Measurements from ENCODE around the gene RABEPK. TPM values are rescaled to one million over a fixed set of nuclear protein-coding genes. Genes with fewer than 3 reads are reported as not detected.
"Not testable (repeated sequence)": the region's sequence is repeated elsewhere in the genome, so short reads cannot be mapped to it uniquely, and the experiment has no call there.

Gene RABEPK
- total RNA-seq, 1 donor from 2014 or later: 19.4 TPM

DNA sequence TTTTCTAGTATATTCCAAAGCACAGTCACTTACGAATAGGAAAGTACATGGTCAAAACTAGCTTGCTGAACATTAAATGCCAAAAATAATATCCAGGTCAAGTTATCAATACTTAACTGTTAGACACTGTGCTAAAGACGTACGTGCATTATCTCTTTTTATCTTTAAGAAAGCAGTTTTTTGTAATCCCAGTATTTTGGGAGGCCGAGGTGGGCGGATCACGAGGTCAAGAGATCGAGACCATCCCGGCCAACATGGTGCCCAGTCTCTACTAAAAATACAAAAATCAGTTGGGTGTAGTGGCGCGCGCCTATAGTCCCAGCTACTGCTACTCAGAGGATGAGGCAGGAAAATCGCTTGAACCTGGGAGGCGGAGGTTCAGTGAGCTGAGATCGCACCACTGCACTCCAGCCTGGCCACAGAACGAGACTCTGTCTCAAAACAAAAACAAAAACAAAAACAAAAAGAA, 43.5 kb downstream of the RABEPK start:
- no peak for DNase-seq (ENCODE audit: low read depth)

DNA sequence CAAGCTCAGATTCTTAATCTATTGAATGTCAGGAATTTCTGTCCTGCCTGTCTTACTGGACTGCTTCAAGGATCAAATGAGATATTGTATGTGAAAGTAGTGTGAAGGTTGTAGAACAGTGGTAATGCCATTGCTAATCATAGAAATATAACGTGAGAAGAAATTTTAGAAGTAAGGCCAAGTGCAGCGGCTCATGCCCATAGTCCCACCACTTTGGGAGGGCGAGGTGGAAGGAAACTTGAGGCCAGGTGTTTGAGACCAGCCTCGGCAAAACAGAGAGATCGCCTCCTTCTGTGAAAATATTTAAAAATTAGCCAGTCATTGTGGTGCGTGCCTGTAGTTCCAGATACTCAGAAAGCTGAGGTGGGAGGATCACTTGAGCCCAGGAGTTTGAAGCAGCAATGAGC, 45.9 kb downstream of the RABEPK start:
- DNase-seq (ENCODE audit: low read depth): no peak

DNA sequence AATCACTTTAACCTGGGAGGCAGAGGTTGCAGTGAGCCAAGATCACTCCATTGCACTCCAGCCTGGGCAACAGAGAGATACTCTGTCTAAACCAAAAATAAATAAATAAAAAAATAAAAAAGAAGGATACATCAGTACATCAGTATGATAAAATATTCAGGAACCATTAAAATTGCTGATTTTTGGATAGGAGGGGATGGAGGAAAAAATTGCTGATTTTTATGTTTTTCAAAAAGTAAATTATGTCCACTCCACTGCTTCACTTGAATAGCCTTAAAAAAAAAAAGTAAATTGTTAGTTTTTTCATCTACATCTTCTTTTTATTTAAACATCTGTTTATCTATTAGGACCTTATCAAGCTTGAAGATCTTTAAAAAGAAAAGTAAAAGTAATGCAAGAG, 53.9 kb downstream of the RABEPK start:
- DNase-seq (ENCODE audit: low read depth): no peak

DNA sequence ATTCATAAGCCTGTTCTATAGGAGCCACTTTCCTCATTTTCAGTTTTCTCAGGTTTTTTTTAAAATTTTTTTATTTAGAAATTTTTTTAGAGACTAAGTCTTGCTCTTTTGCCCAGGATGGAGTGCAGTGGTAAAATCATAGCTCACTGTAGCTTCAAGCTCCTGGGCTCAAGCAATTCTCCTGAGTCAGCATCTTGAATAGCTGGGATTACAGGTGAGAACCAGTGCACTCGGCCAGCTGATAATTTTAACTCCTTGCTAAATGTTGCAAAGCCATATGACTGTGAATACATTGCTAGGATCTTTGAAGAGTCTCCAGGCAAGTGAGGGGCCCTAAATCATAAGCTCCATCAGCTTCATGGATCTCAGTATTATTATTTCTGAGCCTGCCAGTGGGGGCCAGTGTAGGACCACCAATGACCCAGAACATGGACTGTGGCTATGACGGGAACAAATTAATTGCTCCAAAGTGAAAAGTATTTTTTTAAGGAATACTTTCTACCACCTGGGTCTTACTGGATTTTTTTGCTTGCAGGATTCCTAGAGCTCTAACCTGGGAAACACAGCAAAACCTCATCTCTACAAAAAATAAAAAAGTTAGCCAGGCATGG, 55.5 kb downstream of the RABEPK start:
- no peak for DNase-seq (ENCODE audit: low read depth)

DNA sequence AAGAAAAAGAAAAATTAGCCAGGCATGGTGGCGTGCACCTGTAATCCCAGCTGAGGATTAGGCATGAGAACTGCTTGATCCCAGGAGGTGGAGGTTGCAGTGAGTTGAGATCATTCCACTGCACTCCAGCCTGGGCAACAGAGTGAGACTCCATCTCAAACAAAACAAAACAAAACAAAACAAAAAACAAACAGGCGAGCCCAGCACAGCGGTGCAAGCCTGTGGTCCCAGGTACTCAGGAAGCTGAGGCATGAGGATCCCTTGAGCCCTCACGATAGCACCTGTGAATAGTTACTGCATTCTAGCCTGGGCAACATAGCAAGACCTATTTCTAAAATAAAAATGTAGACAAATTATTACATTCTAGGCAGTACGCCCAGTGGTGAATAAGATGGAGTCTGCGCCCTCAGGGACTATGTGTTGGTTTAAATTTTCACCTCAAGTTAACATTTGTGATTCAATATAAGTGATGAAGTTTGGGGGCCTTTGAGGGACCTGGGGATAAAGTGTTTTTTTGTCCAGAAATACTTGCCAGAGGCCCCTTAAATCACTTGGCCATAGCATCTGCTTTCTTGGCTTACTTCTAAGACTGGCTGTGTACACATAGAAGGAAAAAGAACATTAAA, 57.9 kb downstream of the RABEPK start:
- DNase-seq (ENCODE audit: low read depth): no peak

DNA sequence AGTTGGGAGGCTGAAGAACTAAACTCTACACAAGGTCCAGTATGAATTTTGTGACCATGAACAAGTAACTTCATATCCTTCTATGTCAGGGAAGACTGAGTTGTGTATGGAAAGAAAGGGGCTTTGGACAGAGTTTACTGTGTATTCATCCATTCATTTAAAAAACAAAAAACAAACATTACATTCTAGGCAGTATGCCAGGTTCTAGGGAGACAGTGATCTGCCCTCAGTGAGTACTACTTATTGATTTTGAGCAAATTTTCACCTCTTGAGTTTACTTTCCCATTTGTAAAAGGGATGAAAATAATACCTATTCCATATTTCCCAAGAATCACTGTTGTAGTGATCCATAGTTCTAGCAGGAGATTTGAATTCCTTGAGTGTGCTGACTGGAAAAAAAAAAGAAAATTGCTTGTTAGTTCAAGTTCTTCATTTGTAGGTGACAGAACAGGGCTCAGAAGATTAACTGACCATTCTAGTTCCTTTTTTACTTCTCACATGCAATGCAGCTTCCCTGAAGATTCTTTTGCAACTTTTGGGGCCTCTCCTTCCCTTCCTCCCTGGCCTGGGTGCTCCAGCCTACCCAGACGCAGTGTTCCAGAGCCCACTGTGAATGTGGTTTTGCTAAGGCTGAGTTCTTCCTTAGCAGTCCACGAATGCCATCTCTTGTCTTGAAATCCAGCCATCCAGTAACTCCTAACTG, 58.6 kb downstream of the RABEPK start:
- DNase-seq (ENCODE audit: low read depth): no peak

DNA sequence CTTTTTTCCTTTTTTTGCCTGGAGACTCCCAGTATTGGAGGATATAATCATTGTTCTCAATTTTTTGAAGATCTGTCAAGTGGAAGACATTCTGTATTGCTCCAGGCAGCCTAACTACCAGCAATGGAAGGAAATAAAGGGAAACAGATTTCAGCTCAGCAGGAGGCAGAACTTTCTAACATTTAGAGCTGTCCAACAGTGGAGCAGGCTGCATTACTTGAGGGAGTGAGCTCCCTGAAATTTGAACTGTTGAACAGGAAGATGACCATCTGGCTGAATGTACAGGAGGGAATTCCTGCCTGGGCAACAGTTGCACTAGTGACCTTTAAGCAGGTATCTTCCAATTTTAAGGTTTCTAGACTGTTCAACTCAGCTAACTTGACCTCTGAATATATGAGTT, 60.2 kb downstream of the RABEPK start:
- DNase-seq (ENCODE audit: low read depth): no peak

DNA sequence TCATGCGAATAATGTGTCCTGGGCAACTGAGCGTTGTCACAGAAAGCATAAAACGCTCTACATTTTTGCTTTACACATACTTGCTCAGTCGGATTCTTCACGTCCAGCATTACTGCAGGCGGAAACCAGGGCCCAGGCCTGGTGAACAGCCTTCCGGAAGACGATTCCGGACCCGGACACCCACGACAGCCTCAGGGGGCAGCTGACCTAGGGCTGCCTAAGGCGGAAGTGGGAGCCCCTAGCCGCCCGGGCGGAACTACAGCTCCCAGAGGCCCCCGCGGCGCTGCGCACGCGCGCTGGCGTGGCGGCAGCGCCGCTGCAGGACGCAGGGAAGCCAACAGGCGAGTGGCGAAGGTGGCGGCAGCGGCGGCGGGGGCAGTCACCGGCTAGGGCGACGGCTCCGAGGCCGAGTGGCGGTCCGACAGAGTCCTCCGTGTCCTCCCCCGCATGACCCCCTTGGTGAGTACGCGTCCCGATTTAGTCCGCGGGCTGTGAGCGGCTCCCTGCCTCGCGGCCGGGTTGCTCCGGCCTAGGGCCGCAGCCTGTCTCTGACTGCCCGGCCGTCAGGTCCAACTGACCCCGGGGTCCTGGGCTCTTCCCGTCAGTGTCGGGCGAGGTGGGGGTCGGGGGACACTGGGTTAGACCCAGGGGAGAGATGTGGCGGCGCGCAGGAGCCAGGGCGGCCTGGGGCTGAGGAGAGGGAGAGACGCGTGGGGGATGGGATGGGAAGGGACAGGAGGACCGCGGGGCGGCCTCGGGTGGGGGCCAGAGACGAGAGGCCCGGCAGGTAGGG, 61.4 kb downstream of the RABEPK start, which contains the start of gene GAPVD1:
Gene GAPVD1, plus strand, starts transcription at position 326 of the 793 bp plus-strand sequence. CDS start 37,096 bp downstream, outside the sequence.
- DNase-seq (ENCODE audit: low read depth): peak; percentile 92

DNA sequence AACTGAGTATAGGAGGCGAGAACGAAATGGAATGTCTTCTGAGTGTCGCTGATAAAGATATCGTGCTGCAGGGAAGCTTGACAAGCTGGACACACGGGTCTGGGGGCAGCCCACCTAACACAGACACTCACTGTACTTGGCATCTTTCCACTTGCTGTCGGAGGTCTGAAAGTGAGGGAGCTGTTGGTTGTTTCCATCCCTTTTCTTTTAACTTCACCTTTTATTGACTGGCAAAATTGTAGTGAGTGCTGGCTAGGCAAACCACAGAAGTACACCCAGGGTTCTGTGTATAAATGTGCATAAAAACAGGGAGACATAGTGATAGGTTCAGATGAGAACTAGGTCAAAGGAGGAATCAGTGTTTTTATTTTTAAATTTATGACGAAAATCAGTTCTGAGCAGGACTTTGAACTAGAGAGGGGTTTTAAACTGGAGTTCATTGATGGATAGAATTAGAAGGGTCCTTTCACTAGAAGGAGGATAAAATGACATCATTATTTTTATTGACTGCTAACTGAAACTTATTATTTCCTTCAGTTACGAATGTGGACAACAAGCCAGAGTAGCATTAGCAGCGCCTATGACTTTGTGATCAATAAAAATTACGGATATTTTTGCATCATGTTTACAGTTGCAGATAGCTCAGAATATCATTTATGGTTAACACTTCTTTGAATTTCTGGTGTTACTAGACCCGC, 62.1 kb downstream of the RABEPK start:
- peak; percentile 32 for DNase-seq (ENCODE audit: low read depth)

DNA sequence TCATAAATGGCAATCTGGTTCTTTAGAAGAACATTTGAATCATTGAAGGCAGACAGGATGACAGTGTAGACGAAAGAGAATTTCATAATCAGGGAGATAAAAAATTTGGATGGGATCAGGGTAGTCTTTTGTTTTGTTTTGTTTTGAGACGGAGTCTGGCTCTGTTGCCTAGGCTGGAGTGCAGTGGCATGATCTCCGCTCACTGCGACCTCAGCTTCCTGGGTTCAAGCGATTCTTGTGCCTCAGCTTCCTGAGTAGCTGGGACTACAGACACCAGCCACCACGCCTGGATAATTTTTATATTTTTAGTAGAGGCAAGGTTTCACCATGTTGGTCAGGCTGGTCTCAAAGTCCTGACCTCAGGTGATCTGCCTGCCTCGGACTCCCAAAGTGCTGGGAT, 63.7 kb downstream of the RABEPK start:
- DNase-seq (ENCODE audit: low read depth): not testable (repeated sequence)

DNA sequence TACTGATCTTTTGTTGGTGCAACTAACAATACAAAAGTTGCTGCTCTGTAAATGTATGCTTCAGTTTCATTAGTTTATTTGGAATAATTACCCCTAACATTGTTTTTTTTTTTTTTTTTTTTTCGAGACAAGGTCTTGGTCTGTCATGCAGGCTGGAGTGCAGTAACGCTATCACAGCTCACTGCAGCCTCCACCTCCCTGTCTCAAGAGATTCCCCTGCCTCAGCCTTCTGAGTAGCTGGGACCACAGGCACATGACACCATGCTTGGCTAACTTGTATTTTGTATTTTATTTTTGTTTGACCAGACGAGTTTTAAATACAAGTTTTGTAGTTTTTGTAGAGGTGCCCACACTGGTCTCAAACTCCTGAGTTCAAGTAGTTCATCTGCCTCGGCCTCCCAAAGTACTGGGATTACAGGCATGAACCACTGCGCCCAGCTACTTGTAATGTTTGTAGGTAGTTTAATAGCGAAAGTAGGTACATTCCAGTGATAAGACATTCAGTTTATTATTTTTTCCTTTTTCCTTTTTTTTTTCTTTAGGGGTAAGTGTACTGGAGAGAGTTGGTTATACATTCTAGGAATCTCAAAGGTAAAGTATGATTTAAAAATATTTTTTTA, 68.2 kb downstream of the RABEPK start:
- no peak for DNase-seq (ENCODE audit: low read depth)

DNA sequence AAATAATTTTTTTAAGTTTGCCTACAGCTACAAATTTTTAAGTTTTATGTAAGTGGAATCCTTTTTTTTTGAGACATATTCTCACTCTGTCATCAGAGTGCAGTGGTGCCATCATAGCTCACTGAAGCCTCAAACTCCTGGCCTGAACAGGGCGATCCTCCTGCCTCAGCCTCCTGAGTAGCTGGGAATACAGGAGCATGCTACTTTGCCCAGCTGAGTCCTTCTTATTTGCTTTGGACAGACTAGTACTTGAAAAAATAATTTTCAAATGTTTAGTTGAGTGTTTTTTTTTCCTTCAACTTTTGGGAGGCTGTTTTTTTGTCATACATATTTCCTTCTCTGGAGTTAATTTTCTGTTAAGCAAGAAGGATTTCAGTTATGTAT, 68.7 kb downstream of the RABEPK start:
- no peak for DNase-seq (ENCODE audit: low read depth)

DNA sequence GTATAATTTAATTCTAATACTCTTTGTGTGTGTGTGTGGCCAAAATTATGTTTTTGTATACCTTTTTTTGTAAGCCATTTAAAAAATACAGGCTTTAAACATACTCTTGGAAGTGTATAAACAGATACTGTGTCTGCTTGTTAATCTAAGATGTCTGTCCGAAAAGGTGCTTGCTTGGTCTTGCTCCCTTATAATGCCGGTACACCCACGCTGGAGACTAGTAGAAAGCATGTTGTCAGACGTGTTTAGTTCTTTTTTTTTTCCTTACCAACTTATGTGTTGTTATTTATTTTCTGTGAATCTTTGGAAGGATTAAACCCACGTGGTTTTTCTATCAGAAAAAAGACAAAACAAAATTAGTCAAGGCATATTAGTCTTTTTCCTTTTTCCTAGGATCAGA, 70.7 kb downstream of the RABEPK start:
- DNase-seq (ENCODE audit: low read depth): no peak

DNA sequence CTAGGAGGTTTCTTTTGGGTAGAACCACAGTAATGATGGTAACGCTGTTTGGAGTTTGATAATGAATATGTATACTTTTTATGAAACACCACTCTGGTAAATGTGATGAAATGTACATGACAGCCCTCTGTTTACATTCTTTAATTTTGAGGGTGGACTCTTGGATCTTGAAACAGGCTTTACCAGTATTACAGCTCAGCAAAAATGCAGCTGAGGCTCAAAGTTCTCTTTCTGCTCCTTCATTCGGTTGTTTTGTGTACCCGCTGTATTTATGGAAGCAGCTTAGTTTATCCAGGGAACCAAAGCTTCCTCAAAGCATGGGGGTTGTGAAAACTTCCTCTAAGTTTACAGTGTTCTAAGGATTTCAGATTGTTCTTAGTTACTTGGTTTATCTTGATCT, 72.4 kb downstream of the RABEPK start:
- no peak for DNase-seq (ENCODE audit: low read depth)

DNA sequence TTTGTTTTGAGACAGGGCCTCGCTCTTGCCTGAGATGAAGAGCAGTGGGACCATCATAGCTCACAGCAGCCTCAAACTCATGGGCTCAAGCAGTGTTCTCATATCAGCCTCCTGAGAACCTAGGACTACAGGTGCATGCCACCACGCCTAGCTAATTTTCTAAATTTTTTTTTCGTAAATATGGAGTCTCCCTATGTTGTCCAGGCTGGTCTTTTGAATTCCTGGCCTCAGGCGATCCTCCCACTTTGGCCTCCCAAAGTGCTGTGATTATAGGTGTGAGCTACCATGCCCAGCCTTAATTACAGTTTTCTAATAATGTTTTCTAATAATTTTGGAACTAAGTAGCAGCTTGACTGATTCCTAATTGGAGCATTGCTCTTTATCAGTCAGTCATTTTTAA, 76.4 kb downstream of the RABEPK start:
- DNase-seq (ENCODE audit: low read depth): no peak

DNA sequence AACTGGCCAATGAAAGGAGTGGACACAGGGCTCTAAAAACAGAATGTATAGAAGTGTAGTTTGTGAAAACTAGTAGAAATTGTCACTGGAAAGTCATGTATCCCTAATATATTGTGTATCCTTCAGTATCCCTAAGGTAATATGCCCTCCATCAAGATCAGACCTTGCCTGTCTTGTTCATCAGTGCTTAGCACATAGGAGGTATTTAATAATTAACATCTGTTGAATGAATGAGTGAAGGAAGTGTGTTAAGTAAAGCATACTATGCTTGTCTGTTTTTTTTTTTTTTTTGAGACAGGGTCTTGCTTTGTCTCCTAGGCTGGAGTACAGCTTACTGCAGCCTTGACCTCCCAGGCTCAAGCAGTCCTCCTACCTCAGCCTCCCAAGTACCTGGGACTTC, 77.1 kb downstream of the RABEPK start:
- no peak for DNase-seq (ENCODE audit: low read depth)

DNA sequence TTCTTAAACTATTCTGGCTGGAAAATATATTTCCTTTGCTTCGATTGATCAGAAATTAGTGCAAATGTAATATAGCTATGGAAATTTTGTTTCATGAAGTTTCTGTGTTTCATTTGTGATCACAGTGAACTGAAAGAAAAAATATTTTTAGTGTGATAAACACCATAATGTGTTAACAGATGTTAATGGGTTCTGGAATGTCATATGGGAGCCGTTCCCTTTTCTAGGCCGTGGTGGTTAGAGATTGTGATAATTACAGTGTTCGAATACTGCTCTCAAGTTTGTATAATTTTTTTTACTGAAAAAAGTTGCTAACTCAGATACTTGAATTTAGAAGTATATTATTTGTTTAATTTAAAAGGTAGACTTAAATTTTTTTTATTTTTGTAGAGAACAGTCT, 80.6 kb downstream of the RABEPK start:
- no peak for DNase-seq (ENCODE audit: low read depth)

All from myocyte (in vitro differentiated cells).